HepG2 (cell line): ENCODE data around the gene AATF. TPM values are rescaled to one million over a fixed set of nuclear protein-coding genes. Genes with fewer than 3 reads are reported as not detected.

Source experiments
- ATAC-seq: fragments of 200-7000 bp; cut with Tn5 transposase; 3 replicates; pipeline ENCODE4 v1.9.1; 2020; ENCODE audit warnings: mild to moderate bottlenecking, moderate library complexity
- BruUV-seq: library from RNA; stranded (reverse); fragments of 400-500 nt; replicated peaks from 2 replicates; lab custom pipeline; 2021; lab: Mats Ljungman, UMichigan
- CTCF ChIA-PET: fragments of 300-600 bp; formaldehyde crosslinking; extraction: SDS; loops from one replicate; lab custom pipeline; 2021; ENCODE audit warnings: low total read pairs, inconsistent platforms, low intra/inter-chr PET ratio; lab: Yijun Ruan, JAX
- POLR2A ChIA-PET: fragments of 350-600 bp; sonication (Branson Sonifier 250); formaldehyde crosslinking; loops from one replicate; lab custom pipeline; 2020; ENCODE audit warnings: antibody characterized with exemption, inconsistent platforms; lab: Yijun Ruan, JAX
- DNase-seq: peaks from one replicate; pipeline ENCODE4 v3.0.0-alpha.2; 2015; ENCODE audit warnings: low spot score
- FAIRE-seq: peaks from 3 replicates; lab custom pipeline; 2011; peaks lifted over from hg19 to GRCh38; lab: Jason Lieb, UNC
- H2AFZ ChIP-seq: one replicate; pipeline ENCODE4 v1.6.1; 2011; ENCODE audit warnings: low read length, inconsistent platforms
- H3K27ac ChIP-seq: fragments of 300-600 bp; 3 replicates; pipeline ENCODE4 v1.8.0; 2011; ENCODE audit warnings: mixed run types, mild to moderate bottlenecking, mixed read lengths, low read length, inconsistent platforms; ENCODE audit not compliant: insufficient read depth; ENCODE audit errors: extremely low read length
- H3K27me3 ChIP-seq, 2 experiments: fragments of 200-600 bp in 1 of 2; 2 replicates in 1 of 2; 3 replicates in 1 of 2; pipeline versions ENCODE4 v1.6.0 to v1.8.0; 2011; ENCODE audit warnings: low read length in 2 of 2, mild to moderate bottlenecking in 2 of 2, moderate library complexity in 2 of 2, inconsistent platforms in 1 of 2; ENCODE audit not compliant: insufficient read depth in 2 of 2, control insufficient read depth in 1 of 2
- H3K36me3 ChIP-seq, 2 experiments: fragments of 200-600 bp in 1 of 2; replicated peaks in 1 of 2; 2 replicates in 1 of 2; 3 replicates in 1 of 2; pipeline versions ENCODE4 v1.5.1 to v1.8.0; 2011; ENCODE audit warnings: low read length in 2 of 2, inconsistent platforms in 1 of 2; ENCODE audit not compliant: insufficient read depth in 2 of 2, control insufficient read depth in 1 of 2
- H3K4me1 ChIP-seq: 2 replicates; pipeline ENCODE4 v1.5.1; 2012; ENCODE audit warnings: low read length, inconsistent platforms; ENCODE audit not compliant: insufficient read depth
- H3K4me2 ChIP-seq: 2 replicates; pipeline ENCODE4 v1.6.0; 2011; ENCODE audit warnings: low read depth, low read length, inconsistent platforms
- H3K4me3 ChIP-seq, 3 experiments: fragments of 200-600 bp in 1 of 3; sonication (generic), shearing (Covaris generic) in 1 of 3; replicated peaks in 1 of 3; 2 replicates each; pipeline ENCODE4 v1.5.1; 2011 to 2016; ENCODE audit warnings: low read length in 3 of 3, inconsistent platforms in 2 of 3, low read depth in 2 of 3, mild to moderate bottlenecking in 2 of 3, control low read depth in 1 of 3, mixed read lengths in 1 of 3; ENCODE audit not compliant: insufficient read depth in 1 of 3
- H3K79me2 ChIP-seq: one replicate; pipeline ENCODE4 v1.6.1; 2011; ENCODE audit warnings: low read length, inconsistent platforms; ENCODE audit not compliant: insufficient read depth
- H3K9ac ChIP-seq: 2 replicates; pipeline ENCODE4 v1.6.0; 2011; ENCODE audit warnings: mild to moderate bottlenecking, low read depth, low read length, inconsistent platforms; ENCODE audit not compliant: insufficient read depth
- H3K9me3 ChIP-seq: 2 replicates; pipeline ENCODE4 v1.5.1; 2012; ENCODE audit warnings: mild to moderate bottlenecking, low read length
- H4K20me1 ChIP-seq: 2 replicates; pipeline ENCODE4 v1.6.0; 2011; ENCODE audit warnings: inconsistent platforms, mild to moderate bottlenecking, low read length, moderate library complexity; ENCODE audit not compliant: insufficient read depth
- ATF1 ChIP-seq: IDR thresholded peaks from 2 replicates; pipeline ENCODE4 v1.6.1; 2016; ENCODE audit warnings: mild to moderate bottlenecking, control low read depth
- FOXM1 ChIP-seq: sonication (generic); formaldehyde crosslinking; IDR thresholded peaks from 2 replicates; pipeline ENCODE4 v1.5.0; 2020; ENCODE audit warnings: missing genetic modification reagents
- JUN ChIP-seq: sonication (generic); formaldehyde crosslinking; IDR thresholded peaks from 2 replicates; pipeline ENCODE4 v1.4.0; 2020; ENCODE audit warnings: mild to moderate bottlenecking, missing genetic modification reagents
- KMT2A ChIP-seq: sonication (generic); formaldehyde crosslinking; IDR thresholded peaks from 2 replicates; pipeline ENCODE4 v1.4.0; 2020; ENCODE audit warnings: missing genetic modification reagents
- NFATC3 ChIP-seq: sonication (generic); formaldehyde crosslinking; IDR thresholded peaks from 2 replicates; pipeline ENCODE4 v1.5.1; 2020; ENCODE audit warnings: mild to moderate bottlenecking, missing genetic modification reagents
- RAD51 ChIP-seq: fragments of 450-650 bp; IDR thresholded peaks from 2 replicates; pipeline ENCODE4 v1.6.1; 2016; ENCODE audit warnings: borderline replicate concordance
- SMC3 ChIP-seq: IDR thresholded peaks from 2 replicates; pipeline ENCODE4 v1.6.1; 2011; ENCODE audit warnings: low read length, improper control_type of control experiment
- STAG1 ChIP-seq: sonication (generic); formaldehyde crosslinking; IDR thresholded peaks from 2 replicates; pipeline ENCODE4 v1.4.0; 2020; ENCODE audit warnings: missing genetic modification reagents
- ZFP36L1 ChIP-seq: sonication (generic); formaldehyde crosslinking; IDR thresholded peaks from 2 replicates; pipeline ENCODE4 v1.8.0; 2022; ENCODE audit warnings: mild to moderate bottlenecking, missing genetic modification reagents, moderate library complexity
- ZNF180 ChIP-seq: sonication (generic); formaldehyde crosslinking; IDR thresholded peaks from 2 replicates; pipeline ENCODE4 v1.4.0; 2020; ENCODE audit warnings: low read depth, missing genetic modification reagents, borderline replicate concordance
- ZNF569 ChIP-seq: sonication (generic); formaldehyde crosslinking; IDR thresholded peaks from 2 replicates; pipeline ENCODE4 v1.5.0; 2020; ENCODE audit warnings: mild to moderate bottlenecking, missing genetic modification reagents, moderate library complexity, borderline replicate concordance
- ZNF598 ChIP-seq: sonication (generic); formaldehyde crosslinking; IDR thresholded peaks from 2 replicates; pipeline ENCODE4 v1.5.1; 2020; ENCODE audit warnings: mild to moderate bottlenecking, missing genetic modification reagents, borderline replicate concordance
- ZNF674 ChIP-seq: sonication (generic); formaldehyde crosslinking; IDR thresholded peaks from 2 replicates; pipeline ENCODE4 v1.5.0; 2020; ENCODE audit warnings: low read depth, mild to moderate bottlenecking, missing genetic modification reagents
- WGBS: methylation state at CpG from one replicate; pipeline ENCODE4 v1.1.6; 2017; ENCODE audit warnings: low lambda C conversion rate; 5-methylcytosine and 5-hydroxymethylcytosine counted together
- in situ Hi-C: cut with HindIII; loops from 2 replicates; pipeline ENCODE4 v1.10.0; 2017; ENCODE audit warnings: low pct_unique_long_range_greater_than_20kb; ENCODE audit not compliant: extremely low pct_ligation_motif_present
- intact Hi-C: fragments of 100-400 bp; cut with micrococcal nuclease; formaldehyde crosslinking; loops from one replicate; pipeline ENCODE4 v1.10.0; 2022; ENCODE audit not compliant: unreplicated experiment
- polyA plus RNA-seq, 8 experiments: library from polyadenylated mRNA; depleted of rRNA in 3 of 8; stranded (reverse) in 7 of 8; unstranded in 1 of 8; fragments of >200 nt; fragmentation: Illumina TruSeq in 4 of 8; extraction: Trizol in 4 of 8; gene quantifications; 2 replicates each; pipeline versions ENCODE4 v1.2.1 to v1.2.3, GENCODE V29; 2011 to 2016; ENCODE audit warnings: low read depth in 4 of 8, missing spikeins in 1 of 8, mixed read lengths in 1 of 8; ENCODE audit not compliant: insufficient read depth in 1 of 8
- total RNA-seq, 5 experiments: library from RNA; depleted of rRNA; stranded (reverse); fragments of >200 nt; fragmentation: Illumina TruSeq; extraction: Trizol; gene quantifications; 2 replicates each; pipeline ENCODE4 v1.2.3, GENCODE V29; 2016; ENCODE audit warnings: low read depth in 1 of 5
- TF ChIP-seq, protein P1 (sequence below): sonication (generic); formaldehyde crosslinking; IDR thresholded peaks from 2 replicates; pipeline ENCODE4 v1.5.0; 2020; ENCODE audit warnings: mild to moderate bottlenecking, missing genetic modification reagents
- TF ChIP-seq, protein P2 (sequence below): sonication (generic); formaldehyde crosslinking; IDR thresholded peaks from 2 replicates; pipeline ENCODE4 v1.4.0; 2020; ENCODE audit warnings: missing genetic modification reagents, borderline replicate concordance
- TF ChIP-seq, protein P3 (sequence below): sonication (generic); formaldehyde crosslinking; IDR thresholded peaks from 2 replicates; pipeline ENCODE4 v1.4.0; 2020; ENCODE audit warnings: missing genetic modification reagents, mild to moderate bottlenecking, borderline replicate concordance

The AATF gene
- total and polyA plus RNA-seq, 2 of the 13 experiments (the other 11 are each of a cell fraction or from before 2014, with no cell fraction given), result 9.1 to 53.3 TPM

DNA sequence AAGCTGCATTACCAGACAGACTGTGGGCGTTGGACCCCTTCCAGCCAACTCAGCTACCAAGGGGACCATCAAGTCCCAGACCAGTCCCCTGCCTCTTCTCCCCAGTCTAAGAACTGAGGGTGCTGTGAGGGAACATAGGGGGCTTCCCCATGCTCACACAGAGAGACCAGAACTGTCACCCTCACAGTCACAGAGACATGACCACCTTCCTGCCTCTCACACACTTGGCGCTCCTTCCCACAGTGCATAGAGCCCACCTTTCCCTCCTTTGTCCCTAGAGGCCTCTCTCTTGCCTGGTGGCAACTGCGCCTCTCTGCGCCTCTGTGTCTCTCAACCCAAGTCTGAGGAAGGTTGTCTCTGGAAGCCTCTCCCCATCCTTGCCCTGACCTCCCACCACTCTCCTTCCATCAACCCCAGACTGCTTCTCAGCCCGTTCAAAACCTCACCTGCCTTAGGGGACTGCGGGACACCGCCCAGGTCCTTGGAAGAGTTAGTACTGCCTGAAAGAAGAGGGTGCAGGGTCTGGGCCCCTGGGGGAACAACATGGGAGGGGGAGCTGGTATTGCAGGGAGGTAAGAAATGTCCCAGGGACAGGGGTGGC is 17.6 kb upstream of the AATF start:
- FAIRE-seq, result no peak
- peaks cover 30 to 87% of the 10 kb centered on the region in 2 experiments for H3K27me3 ChIP-seq

More for the DNA sequence above, 17.6 kb upstream of the AATF start:
- Histone ChIP-seq H3K9me3 (no peaks in the 10 kb centered on the region), H3K9ac (no peak overlapping the region), H3K4me3 (no peak overlapping the region), H3K27ac (no peak overlapping the region), H3K4me2 (no peak overlapping the region), H3K36me3 (no peaks in the 10 kb centered on the region), H3K79me2 (no peaks in the 10 kb centered on the region), H4K20me1 (peaks cover 11% of the 10 kb centered on the region; the same call in 1 of the 2 replicates), H3K4me1 (peaks cover 29% of the 10 kb centered on the region)
- no TSS peak for BruUV-seq
- no peak for DNase-seq
- ChIA-PET POLR2A (no interaction called here), CTCF (no interaction called here)
- no peak for TF ChIP-seq ZNF569 (CRISPR knock-in tag)
- no peak for TF ChIP-seq SMC3
- no peak for TF ChIP-seq ZFP36L1 (CRISPR knock-in tag)
- no peak for TF ChIP-seq FOXM1 (CRISPR knock-in tag)
- TF ChIP-seq STAG1, result no peak
- TF ChIP-seq ZNF180, result no peak
- TF ChIP-seq, protein P1, sequence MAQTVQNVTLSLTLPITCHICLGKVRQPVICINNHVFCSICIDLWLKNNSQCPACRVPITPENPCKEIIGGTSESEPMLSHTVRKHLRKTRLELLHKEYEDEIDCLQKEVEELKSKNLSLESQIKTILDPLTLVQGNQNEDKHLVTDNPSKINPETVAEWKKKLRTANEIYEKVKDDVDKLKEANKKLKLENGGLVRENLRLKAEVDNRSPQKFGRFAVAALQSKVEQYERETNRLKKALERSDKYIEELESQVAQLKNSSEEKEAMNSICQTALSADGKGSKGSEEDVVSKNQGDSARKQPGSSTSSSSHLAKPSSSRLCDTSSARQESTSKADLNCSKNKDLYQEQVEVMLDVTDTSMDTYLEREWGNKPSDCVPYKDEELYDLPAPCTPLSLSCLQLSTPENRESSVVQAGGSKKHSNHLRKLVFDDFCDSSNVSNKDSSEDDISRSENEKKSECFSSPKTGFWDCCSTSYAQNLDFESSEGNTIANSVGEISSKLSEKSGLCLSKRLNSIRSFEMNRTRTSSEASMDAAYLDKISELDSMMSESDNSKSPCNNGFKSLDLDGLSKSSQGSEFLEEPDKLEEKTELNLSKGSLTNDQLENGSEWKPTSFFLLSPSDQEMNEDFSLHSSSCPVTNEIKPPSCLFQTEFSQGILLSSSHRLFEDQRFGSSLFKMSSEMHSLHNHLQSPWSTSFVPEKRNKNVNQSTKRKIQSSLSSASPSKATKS, result no peak
- no peak for TF ChIP-seq RAD51
- TF ChIP-seq, protein P2, sequence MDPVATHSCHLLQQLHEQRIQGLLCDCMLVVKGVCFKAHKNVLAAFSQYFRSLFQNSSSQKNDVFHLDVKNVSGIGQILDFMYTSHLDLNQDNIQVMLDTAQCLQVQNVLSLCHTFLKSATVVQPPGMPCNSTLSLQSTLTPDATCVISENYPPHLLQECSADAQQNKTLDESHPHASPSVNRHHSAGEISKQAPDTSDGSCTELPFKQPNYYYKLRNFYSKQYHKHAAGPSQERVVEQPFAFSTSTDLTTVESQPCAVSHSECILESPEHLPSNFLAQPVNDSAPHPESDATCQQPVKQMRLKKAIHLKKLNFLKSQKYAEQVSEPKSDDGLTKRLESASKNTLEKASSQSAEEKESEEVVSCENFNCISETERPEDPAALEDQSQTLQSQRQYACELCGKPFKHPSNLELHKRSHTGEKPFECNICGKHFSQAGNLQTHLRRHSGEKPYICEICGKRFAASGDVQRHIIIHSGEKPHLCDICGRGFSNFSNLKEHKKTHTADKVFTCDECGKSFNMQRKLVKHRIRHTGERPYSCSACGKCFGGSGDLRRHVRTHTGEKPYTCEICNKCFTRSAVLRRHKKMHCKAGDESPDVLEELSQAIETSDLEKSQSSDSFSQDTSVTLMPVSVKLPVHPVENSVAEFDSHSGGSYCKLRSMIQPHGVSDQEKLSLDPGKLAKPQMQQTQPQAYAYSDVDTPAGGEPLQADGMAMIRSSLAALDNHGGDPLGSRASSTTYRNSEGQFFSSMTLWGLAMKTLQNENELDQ (CRISPR knock-in tag), result no peak
- no peak for TF ChIP-seq JUN (CRISPR knock-in tag)
- no peak for TF ChIP-seq ATF1 (CRISPR knock-in tag)
- TF ChIP-seq NFATC3 (CRISPR knock-in tag), result no peak
- TF ChIP-seq ZNF674 (CRISPR knock-in tag), result no peak
- no peak for TF ChIP-seq ZNF598 (CRISPR knock-in tag)
- TF ChIP-seq, protein P3, sequence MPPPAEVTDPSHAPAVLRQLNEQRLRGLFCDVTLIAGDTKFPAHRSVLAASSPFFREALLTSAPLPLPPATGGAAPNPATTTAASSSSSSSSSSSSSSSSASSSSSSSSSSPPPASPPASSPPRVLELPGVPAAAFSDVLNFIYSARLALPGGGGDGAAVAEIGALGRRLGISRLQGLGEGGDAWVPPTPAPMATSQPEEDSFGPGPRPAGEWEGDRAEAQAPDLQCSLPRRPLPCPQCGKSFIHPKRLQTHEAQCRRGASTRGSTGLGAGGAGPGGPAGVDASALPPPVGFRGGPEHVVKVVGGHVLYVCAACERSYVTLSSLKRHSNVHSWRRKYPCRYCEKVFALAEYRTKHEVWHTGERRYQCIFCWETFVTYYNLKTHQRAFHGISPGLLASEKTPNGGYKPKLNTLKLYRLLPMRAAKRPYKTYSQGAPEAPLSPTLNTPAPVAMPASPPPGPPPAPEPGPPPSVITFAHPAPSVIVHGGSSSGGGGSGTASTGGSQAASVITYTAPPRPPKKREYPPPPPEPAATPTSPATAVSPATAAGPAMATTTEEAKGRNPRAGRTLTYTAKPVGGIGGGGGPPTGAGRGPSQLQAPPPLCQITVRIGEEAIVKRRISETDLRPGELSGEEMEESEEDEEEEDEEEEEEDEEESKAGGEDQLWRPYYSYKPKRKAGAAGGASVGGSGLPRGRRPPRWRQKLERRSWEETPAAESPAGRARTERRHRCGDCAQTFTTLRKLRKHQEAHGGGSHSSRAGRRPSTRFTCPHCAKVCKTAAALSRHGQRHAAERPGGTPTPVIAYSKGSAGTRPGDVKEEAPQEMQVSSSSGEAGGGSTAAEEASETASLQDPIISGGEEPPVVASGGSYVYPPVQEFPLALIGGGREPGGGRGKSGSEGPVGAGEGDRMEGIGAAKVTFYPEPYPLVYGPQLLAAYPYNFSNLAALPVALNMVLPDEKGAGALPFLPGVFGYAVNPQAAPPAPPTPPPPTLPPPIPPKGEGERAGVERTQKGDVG, result no peak
- no peak for TF ChIP-seq KMT2A (CRISPR knock-in tag)
- TF ChIP-seq, all 625 proteins: peak for 0
- no peak overlapping the region for H2AFZ ChIP-seq
- in situ Hi-C loops, result no loop called here
- intact Hi-C loops, result no loop called here
- no peak for ATAC-seq
- WGBS, result 60% methylated on average over 6 of the region's 7 CpGs
